ENCODE results near the gene ANKRD18A. TPM values are rescaled to one million over a fixed set of nuclear protein-coding genes. Genes with fewer than 3 reads are reported as not detected.
"Not testable (repeated sequence)": the region's sequence is repeated elsewhere in the genome, so short reads cannot be mapped to it uniquely, and the experiment has no call there.

The ANKRD18A gene
- total RNA-seq, 1 donor from 2014 or later: 32.3 TPM

DNA sequence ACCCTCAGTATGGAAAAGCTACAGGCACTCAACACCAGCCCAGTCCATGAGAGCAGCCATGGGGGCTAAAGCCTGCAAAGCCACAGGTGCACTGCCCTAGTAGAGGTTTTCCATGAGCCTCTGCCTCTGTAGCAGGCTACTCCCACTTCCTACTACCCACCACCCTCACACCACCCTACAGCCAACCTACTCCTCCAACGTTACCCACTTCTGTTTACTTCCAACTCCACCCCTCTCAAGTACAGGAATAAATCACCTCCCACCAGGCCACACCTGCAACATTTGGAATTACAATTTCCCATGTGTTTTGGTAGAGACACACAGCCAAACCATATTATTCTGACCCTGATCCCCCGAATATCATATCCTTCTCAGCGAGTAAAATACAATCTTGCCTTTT, 61.2 kb downstream of the ANKRD18A start:
- H3K27me3 Mint-ChIP-seq (ENCODE audit: unreplicated experiment); H3K9me3 Mint-ChIP-seq (ENCODE audit: unreplicated experiment); DNase-seq; H3K36me3 Mint-ChIP-seq (ENCODE audit: unreplicated experiment); H3K27ac Mint-ChIP-seq (ENCODE audit: unreplicated experiment); H3K4me3 Mint-ChIP-seq (ENCODE audit: unreplicated experiment); H3K4me1 Mint-ChIP-seq (ENCODE audit: low read depth, unreplicated experiment): not testable (repeated sequence)

DNA sequence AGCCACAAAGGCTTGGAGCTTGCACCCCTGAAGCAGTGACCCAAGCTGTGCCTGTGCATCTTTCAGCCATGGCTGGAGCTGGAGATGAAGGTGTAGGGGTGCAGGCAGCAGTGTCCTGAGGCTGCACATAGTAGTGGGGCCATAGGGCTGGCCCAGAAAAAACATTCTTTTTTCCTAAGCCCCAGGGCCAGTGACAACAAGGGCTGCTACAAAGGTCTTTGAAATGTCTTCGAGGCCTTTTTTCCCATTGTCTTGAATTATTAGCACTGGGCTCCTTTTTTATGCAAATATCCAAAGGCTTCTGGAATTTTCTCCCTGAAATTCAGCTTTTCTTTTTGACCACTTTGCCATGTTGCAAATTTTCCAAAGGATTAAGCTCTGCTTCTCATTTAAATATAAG, 62.6 kb downstream of the ANKRD18A start:
- not testable (repeated sequence) for H3K9me3 Mint-ChIP-seq (ENCODE audit: unreplicated experiment); H3K4me1 Mint-ChIP-seq (ENCODE audit: low read depth, unreplicated experiment); H3K4me3 Mint-ChIP-seq (ENCODE audit: unreplicated experiment); H3K27ac Mint-ChIP-seq (ENCODE audit: unreplicated experiment); H3K36me3 Mint-ChIP-seq (ENCODE audit: unreplicated experiment); H3K27me3 Mint-ChIP-seq (ENCODE audit: unreplicated experiment); DNase-seq

DNA sequence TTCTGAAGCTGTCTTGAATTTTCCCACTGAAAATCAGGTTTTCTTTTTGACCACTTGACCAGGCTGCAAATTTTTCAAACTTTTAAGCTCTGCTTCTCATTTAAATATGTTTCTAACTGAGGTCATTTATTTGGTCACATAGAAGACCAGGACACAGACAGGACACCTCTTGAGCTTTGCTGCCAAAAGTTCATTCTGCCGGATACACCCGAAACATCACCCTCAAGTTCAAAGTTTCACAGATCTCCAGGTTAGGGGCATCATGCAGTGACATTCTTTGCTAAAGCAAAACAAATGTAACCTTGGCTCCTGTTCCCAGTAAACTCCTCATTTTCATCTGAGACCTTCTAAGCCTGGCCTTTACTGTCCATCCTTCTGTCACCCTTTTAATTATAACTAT, 65.4 kb downstream of the ANKRD18A start:
- H3K27ac Mint-ChIP-seq (ENCODE audit: unreplicated experiment); H3K4me1 Mint-ChIP-seq (ENCODE audit: low read depth, unreplicated experiment): not testable (repeated sequence)

DNA sequence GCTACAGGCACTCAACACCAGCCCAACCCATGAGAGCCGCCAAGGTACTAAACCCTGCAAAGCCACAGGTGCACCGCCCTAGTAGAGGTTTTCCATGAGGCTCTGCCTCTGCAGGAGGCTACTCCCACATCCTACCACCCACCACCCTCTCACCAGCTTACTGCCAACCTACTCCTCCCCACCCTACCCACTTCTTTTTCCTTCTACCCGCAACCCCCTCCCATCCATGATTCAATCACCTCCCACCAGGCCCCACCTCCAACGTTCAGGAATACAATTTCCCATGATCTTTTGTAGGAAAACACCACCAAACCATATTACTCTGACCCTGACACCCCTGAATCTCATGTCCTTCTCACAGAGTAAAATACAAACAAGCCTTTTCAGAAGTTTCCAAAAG, 67.4 kb downstream of the ANKRD18A start:
- not testable (repeated sequence) for H3K4me3 Mint-ChIP-seq (ENCODE audit: unreplicated experiment); H3K27me3 Mint-ChIP-seq (ENCODE audit: unreplicated experiment); H3K36me3 Mint-ChIP-seq (ENCODE audit: unreplicated experiment); DNase-seq; H3K9me3 Mint-ChIP-seq (ENCODE audit: unreplicated experiment); H3K27ac Mint-ChIP-seq (ENCODE audit: unreplicated experiment); H3K4me1 Mint-ChIP-seq (ENCODE audit: low read depth, unreplicated experiment)

More for the DNA sequence above, 65.4 kb downstream of the ANKRD18A start:
- H3K4me3 Mint-ChIP-seq (ENCODE audit: unreplicated experiment); H3K36me3 Mint-ChIP-seq (ENCODE audit: unreplicated experiment); H3K27me3 Mint-ChIP-seq (ENCODE audit: unreplicated experiment); DNase-seq; H3K9me3 Mint-ChIP-seq (ENCODE audit: unreplicated experiment): not testable (repeated sequence)

DNA sequence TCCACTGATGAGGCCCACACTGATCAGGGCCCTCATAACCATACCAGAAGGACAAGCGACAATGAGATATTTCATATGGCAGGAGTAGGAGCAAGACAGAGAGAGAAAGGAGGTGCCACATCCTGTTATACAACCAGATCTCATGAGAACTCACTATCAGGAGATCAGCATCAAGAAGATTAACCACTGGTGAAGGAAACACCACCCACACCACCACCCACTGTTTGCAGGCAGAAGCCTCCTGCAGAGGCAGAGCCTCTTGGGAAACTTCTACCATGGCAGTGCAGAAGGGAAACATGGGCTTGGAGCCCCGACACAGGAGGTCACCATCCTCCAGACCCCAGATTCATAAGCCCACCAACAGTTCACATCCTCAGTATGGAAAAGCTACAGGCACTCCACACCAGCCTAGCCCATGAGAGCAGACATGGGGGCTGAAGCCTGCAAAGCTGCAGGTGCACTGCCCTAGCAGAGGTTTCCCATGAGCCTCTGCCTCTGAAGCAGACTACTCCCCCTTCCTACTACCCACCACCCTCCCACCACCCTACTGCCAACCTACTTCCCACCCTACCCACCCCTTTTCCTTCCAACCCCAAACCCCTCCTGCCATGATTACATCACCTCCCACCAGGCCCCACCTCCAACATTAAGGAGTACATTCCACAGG, 73.8 kb downstream of the ANKRD18A start:
- H3K27me3 Mint-ChIP-seq (ENCODE audit: unreplicated experiment); H3K4me3 Mint-ChIP-seq (ENCODE audit: unreplicated experiment): not testable (repeated sequence)

DNA sequence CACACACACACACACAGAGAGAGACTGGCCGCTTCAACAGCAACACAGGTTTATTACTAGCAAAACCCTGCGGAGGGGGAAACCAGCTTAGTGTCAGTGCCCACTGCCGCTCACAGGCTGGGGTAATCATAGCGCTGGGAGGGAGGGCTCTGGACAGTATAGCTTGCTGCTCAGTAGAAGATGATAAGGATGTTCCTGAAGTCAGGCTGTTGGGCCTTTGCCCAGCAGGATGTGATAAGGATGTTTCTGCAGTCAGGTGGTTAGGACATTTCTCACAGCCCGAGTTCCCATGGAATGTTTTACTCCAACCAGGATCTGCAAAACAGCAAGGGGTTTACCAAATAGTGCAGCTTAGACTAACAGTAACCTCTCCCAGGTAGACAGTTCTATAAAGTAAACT, 79.9 kb downstream of the ANKRD18A start:
- not testable (repeated sequence) for H3K36me3 Mint-ChIP-seq (ENCODE audit: unreplicated experiment); H3K27me3 Mint-ChIP-seq (ENCODE audit: unreplicated experiment); H3K9me3 Mint-ChIP-seq (ENCODE audit: unreplicated experiment); H3K4me1 Mint-ChIP-seq (ENCODE audit: low read depth, unreplicated experiment); H3K27ac Mint-ChIP-seq (ENCODE audit: unreplicated experiment); DNase-seq; H3K4me3 Mint-ChIP-seq (ENCODE audit: unreplicated experiment)

More for the DNA sequence above, 73.8 kb downstream of the ANKRD18A start:
- H3K9me3 Mint-ChIP-seq (ENCODE audit: unreplicated experiment); H3K36me3 Mint-ChIP-seq (ENCODE audit: unreplicated experiment); DNase-seq; H3K4me1 Mint-ChIP-seq (ENCODE audit: low read depth, unreplicated experiment); H3K27ac Mint-ChIP-seq (ENCODE audit: unreplicated experiment): not testable (repeated sequence)

DNA sequence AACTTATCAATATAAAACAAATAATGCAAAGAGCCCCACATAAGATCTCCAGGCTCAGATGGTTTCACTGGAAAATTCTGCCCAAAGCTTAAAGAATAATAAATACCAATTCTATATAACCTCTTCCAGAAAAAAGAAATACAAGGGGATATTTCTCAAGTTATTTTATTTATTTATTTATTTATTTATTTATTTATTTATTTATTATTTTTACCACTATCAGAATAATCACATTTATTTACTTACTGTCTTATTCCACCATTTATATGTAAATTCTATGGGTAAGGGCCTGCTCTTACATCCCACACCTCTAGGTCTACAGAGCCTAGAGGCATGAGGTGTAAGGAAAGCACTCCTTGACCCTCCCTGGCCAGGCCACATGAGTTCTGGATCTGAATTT, 91.1 kb downstream of the ANKRD18A start:
- H3K27ac Mint-ChIP-seq (ENCODE audit: unreplicated experiment): no peak overlapping the region
- no peak overlapping the region for H3K4me3 Mint-ChIP-seq (ENCODE audit: unreplicated experiment)
- H3K27me3 Mint-ChIP-seq (ENCODE audit: unreplicated experiment): no peaks in the 10 kb centered on the region
- H3K36me3 Mint-ChIP-seq (ENCODE audit: unreplicated experiment): no peaks in the 10 kb centered on the region
- H3K9me3 Mint-ChIP-seq (ENCODE audit: unreplicated experiment): no peaks in the 10 kb centered on the region
- TF ChIP-seq, protein P1, sequence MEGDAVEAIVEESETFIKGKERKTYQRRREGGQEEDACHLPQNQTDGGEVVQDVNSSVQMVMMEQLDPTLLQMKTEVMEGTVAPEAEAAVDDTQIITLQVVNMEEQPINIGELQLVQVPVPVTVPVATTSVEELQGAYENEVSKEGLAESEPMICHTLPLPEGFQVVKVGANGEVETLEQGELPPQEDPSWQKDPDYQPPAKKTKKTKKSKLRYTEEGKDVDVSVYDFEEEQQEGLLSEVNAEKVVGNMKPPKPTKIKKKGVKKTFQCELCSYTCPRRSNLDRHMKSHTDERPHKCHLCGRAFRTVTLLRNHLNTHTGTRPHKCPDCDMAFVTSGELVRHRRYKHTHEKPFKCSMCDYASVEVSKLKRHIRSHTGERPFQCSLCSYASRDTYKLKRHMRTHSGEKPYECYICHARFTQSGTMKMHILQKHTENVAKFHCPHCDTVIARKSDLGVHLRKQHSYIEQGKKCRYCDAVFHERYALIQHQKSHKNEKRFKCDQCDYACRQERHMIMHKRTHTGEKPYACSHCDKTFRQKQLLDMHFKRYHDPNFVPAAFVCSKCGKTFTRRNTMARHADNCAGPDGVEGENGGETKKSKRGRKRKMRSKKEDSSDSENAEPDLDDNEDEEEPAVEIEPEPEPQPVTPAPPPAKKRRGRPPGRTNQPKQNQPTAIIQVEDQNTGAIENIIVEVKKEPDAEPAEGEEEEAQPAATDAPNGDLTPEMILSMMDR (IDR thresholded peaks at IDR 0.05; ENCODE audit: partially characterized antibody, unreplicated experiment): no peak
- H3K4me1 Mint-ChIP-seq (ENCODE audit: low read depth, unreplicated experiment): no peaks in the 10 kb centered on the region
- DNase-seq: no peak

DNA sequence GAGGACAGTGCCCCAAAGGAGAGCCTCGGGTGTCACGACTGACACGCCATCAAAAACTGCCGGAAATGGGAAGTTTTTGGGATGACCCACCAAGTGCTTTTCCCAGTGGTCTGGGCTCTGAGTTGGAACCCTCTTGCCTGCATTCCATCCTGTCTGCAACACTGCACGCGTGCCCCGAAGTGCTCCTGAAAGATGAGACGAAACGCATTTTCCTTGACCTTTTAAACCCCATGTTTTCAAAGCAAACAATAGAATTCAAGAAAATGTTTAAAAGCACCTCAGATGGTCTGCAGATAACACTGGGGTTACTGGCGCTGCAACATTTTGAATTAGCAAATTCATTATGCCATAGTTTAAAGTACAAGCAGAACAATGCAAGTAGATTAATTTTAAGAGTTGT, 92.9 kb downstream of the ANKRD18A start:
- no peaks in the 10 kb centered on the region for H3K4me1 Mint-ChIP-seq (ENCODE audit: low read depth, unreplicated experiment)

More for the DNA sequence above, 92.9 kb downstream of the ANKRD18A start:
- TF ChIP-seq, protein P1 (IDR thresholded peaks at IDR 0.05; ENCODE audit: partially characterized antibody, unreplicated experiment): no peak
- Mint-ChIP-seq H3K27ac (ENCODE audit: unreplicated experiment) (no peak overlapping the region), H3K27me3 (ENCODE audit: unreplicated experiment) (no peaks in the 10 kb centered on the region), H3K4me3 (ENCODE audit: unreplicated experiment) (no peak overlapping the region), H3K9me3 (ENCODE audit: unreplicated experiment) (no peaks in the 10 kb centered on the region), H3K36me3 (ENCODE audit: unreplicated experiment) (no peaks in the 10 kb centered on the region)
- DNase-seq: no peak

Measured in glutamatergic neuron (in vitro differentiated cells).